K562 (cell line): Measurements from ENCODE around the gene CECR2. TPM values are rescaled to one million over a fixed set of nuclear protein-coding genes. Genes with fewer than 3 reads are reported as not detected.

Source experiments
- ATAC-seq: fragments of 200-7000 bp; cut with Tn5 transposase; 3 replicates; pipeline ENCODE4 v1.9.1; 2020; ENCODE audit warnings: moderate library complexity
- BruUV-seq: library from RNA; stranded (reverse); fragments of 400-500 nt; replicated peaks from 2 replicates; lab custom pipeline; 2021; lab: Mats Ljungman, UMichigan
- CTCF ChIA-PET: fragments of 300-600 bp; formaldehyde crosslinking; extraction: SDS; loops from one replicate; lab custom pipeline; 2021; ENCODE audit warnings: low intra/inter-chr PET ratio; lab: Yijun Ruan, JAX
- POLR2A ChIA-PET: fragments of 300-600, 350-650 bp; sonication (Branson Sonifier 250); formaldehyde crosslinking; extraction: SDS; loops from one replicate; lab custom pipeline; 2021; ENCODE audit warnings: antibody characterized with exemption, inconsistent platforms; lab: Yijun Ruan, JAX
- DNase-seq, 4 experiments: peaks; one replicate each; pipeline versions ENCODE4 v3.0.0 to v3.0.0-alpha.2; 2011 to 2018; ENCODE audit warnings: low spot score in 3 of 4, mixed read lengths in 3 of 4; ENCODE audit errors: extremely low read depth in 1 of 4
- FAIRE-seq: peaks from 2 replicates; lab custom pipeline; 2011; peaks lifted over from hg19 to GRCh38; lab: Jason Lieb, UNC
- H2AFZ ChIP-seq: 2 replicates; pipeline ENCODE4 v1.6.0; 2011; ENCODE audit warnings: low read depth, low read length, control low read depth, inconsistent platforms
- H3K27ac ChIP-seq: fragments of 200-600 bp; 3 replicates; pipeline ENCODE4 v1.8.0; 2011; ENCODE audit warnings: low read depth, mild to moderate bottlenecking, control low read depth, inconsistent platforms, low read length, moderate library complexity, mixed read lengths; ENCODE audit errors: extremely low read depth
- H3K27me3 ChIP-seq, 2 experiments: fragments of 300-600 bp in 1 of 2; 2 replicates in 1 of 2; 3 replicates in 1 of 2; pipeline versions ENCODE4 v1.6.0 to v1.8.0; 2011; ENCODE audit warnings: inconsistent platforms in 2 of 2, low read length in 2 of 2, mild to moderate bottlenecking in 1 of 2, mixed read lengths in 1 of 2, moderate library complexity in 1 of 2; ENCODE audit not compliant: control insufficient read depth in 2 of 2, insufficient read depth in 2 of 2
- H3K36me3 ChIP-seq: fragments of 300-600 bp; 3 replicates; pipeline ENCODE4 v1.8.0; 2011; ENCODE audit warnings: mild to moderate bottlenecking, low read length, inconsistent platforms; ENCODE audit not compliant: control insufficient read depth, insufficient read depth
- H3K4me1 ChIP-seq, 2 experiments: fragments of 200-600 bp in 1 of 2; replicated peaks in 1 of 2; 2 replicates in 1 of 2; 3 replicates in 1 of 2; pipeline versions ENCODE4 v1.5.1 to v1.8.0; 2011; ENCODE audit warnings: inconsistent platforms in 2 of 2, low read length in 2 of 2, mild to moderate bottlenecking in 1 of 2, mixed read lengths in 1 of 2, moderate library complexity in 1 of 2; ENCODE audit not compliant: control insufficient read depth in 2 of 2, insufficient read depth in 2 of 2
- H3K4me2 ChIP-seq: 2 replicates; pipeline ENCODE4 v1.6.1; 2011; ENCODE audit warnings: low read length, control low read depth, inconsistent platforms, mixed read lengths; ENCODE audit not compliant: insufficient read depth
- H3K4me3 ChIP-seq: fragments of 200-600 bp; sonication (generic), shearing (Covaris generic); 2 replicates; pipeline ENCODE4 v1.5.1; 2016; ENCODE audit warnings: control low read depth, inconsistent platforms
- H3K79me2 ChIP-seq: fragments of 200-600 bp; 3 replicates; pipeline ENCODE4 v1.8.0; 2011; ENCODE audit warnings: low read length, inconsistent platforms; ENCODE audit not compliant: control insufficient read depth, insufficient read depth
- H3K9ac ChIP-seq, 2 experiments: 2 replicates each; pipeline versions ENCODE4 v1.6.0 to v1.6.1; 2011; ENCODE audit warnings: low read depth in 2 of 2, low read length in 2 of 2, control low read depth in 1 of 2, inconsistent platforms in 1 of 2, mild to moderate bottlenecking in 1 of 2, mixed read lengths in 1 of 2; ENCODE audit not compliant: insufficient read depth in 1 of 2
- H3K9me1 ChIP-seq: one replicate; pipeline ENCODE4 v1.6.0; 2011; ENCODE audit warnings: inconsistent platforms, mild to moderate bottlenecking, low read length, moderate library complexity; ENCODE audit not compliant: control insufficient read depth, insufficient read depth
- H3K9me3 ChIP-seq: replicated peaks from 2 replicates; pipeline ENCODE4 v1.5.1; 2011; ENCODE audit warnings: low read depth, low read length, inconsistent platforms; ENCODE audit not compliant: control insufficient read depth, insufficient read depth
- H4K20me1 ChIP-seq: replicated peaks from 2 replicates; pipeline ENCODE4 v1.6.1; 2011; ENCODE audit warnings: low read length, inconsistent platforms, mixed read lengths; ENCODE audit not compliant: control insufficient read depth, insufficient read depth
- ATF6 ChIP-seq: sonication (generic); formaldehyde crosslinking; IDR thresholded peaks from 2 replicates; pipeline ENCODE4 v1.4.0; 2020; ENCODE audit warnings: mild to moderate bottlenecking, missing genetic modification reagents
- BCLAF1 ChIP-seq, 2 experiments: fragments of 450-650 bp in 1 of 2; IDR thresholded peaks; 2 replicates each; pipeline ENCODE4 v1.6.1; 2011 to 2017; ENCODE audit warnings: low read depth in 2 of 2, antibody characterized with exemption in 1 of 2, borderline replicate concordance in 1 of 2, low read length in 1 of 2, mild to moderate bottlenecking in 1 of 2, mixed read lengths in 1 of 2; ENCODE audit not compliant: control insufficient read depth in 1 of 2
- GTF2F1 ChIP-seq: IDR thresholded peaks from 2 replicates; pipeline ENCODE4 v1.6.1; 2011; ENCODE audit warnings: low read depth, low read length, improper control_type of control experiment
- MCM5 ChIP-seq: fragments of 450-650 bp; IDR thresholded peaks from 2 replicates; pipeline ENCODE4 v1.6.1; 2016; ENCODE audit warnings: low read depth
- MCM7 ChIP-seq, 2 experiments: fragments of 450-650 bp; IDR thresholded peaks; 2 replicates each; pipeline ENCODE4 v1.6.1; 2016 to 2018
- MEF2A ChIP-seq: IDR thresholded peaks from 2 replicates; pipeline ENCODE4 v1.6.1; 2011; ENCODE audit warnings: low read depth, mild to moderate bottlenecking, low read length, moderate library complexity; ENCODE audit not compliant: control insufficient read depth
- PYGO2 ChIP-seq: fragments of 450-650 bp; IDR thresholded peaks from 2 replicates; pipeline ENCODE4 v1.6.1; 2016; ENCODE audit warnings: mild to moderate bottlenecking, missing genetic modification characterization, moderate library complexity, missing compliant biosample characterization
- RNF219 ChIP-seq: fragments of 250-450 bp; sonication (Bioruptor Pico); IDR thresholded peaks from 2 replicates; pipeline ENCODE4 v1.5.0; 2022; ENCODE audit warnings: mild to moderate bottlenecking
- SLC30A9 ChIP-seq: fragments of 250-450 bp; sonication (Bioruptor Pico); IDR thresholded peaks from 2 replicates; pipeline ENCODE4 v1.8.0; 2022; ENCODE audit warnings: mild to moderate bottlenecking, moderate library complexity
- SUPT5H ChIP-seq: fragments of 450-650 bp; IDR thresholded peaks from 2 replicates; pipeline ENCODE4 v1.6.1; 2016
- ZBED1 ChIP-seq: IDR thresholded peaks from 2 replicates; pipeline ENCODE4 v1.6.1; 2014
- ZNF280A ChIP-seq: fragments of 450-650 bp; IDR thresholded peaks from 2 replicates; pipeline ENCODE4 v1.6.1; 2018; ENCODE audit warnings: mild to moderate bottlenecking, low read depth; ENCODE audit not compliant: partially characterized antibody
- ZNF79 ChIP-seq: fragments of 250-450 bp; sonication (Bioruptor Pico); IDR thresholded peaks from 2 replicates; pipeline ENCODE4 v1.4.0; 2020; ENCODE audit warnings: low read depth, mild to moderate bottlenecking, moderate library complexity
- WGBS: fragments of 100-300 bp; shearing (Covaris generic); methylation state at CpG from one replicate; pipeline ENCODE4 v1.1.6; 2016; ENCODE audit warnings: low coverage, mixed read lengths; ENCODE audit not compliant: insufficient coverage; ENCODE audit errors: missing lambda C conversion rate; 5-methylcytosine and 5-hydroxymethylcytosine counted together
- in situ Hi-C: fragments of 300-500 bp; cut with MboI; formaldehyde crosslinking; loops from 4 replicates; pipeline ENCODE4 v1.15.0; 2018; ENCODE audit warnings: inconsistent platforms, mixed read lengths
- intact Hi-C: fragments of 100-400 bp; cut with micrococcal nuclease; formaldehyde crosslinking; loops from 2 replicates; pipeline ENCODE4 v1.14.2; 2022
- polyA plus RNA-seq, 8 experiments: library from polyadenylated mRNA; depleted of rRNA in 4 of 8; stranded (reverse) in 5 of 8; unstranded in 3 of 8; fragments of >200 nt; fragmentation: Nextera tagmentation in 2 of 8; fragmentation: Illumina TruSeq in 1 of 8; extraction: Ambion mirVana in 2 of 8; extraction: Trizol in 1 of 8; gene quantifications; 2 replicates each; pipeline versions ENCODE4 v1.2.1 to v1.2.3, GENCODE V29; 2011 to 2014; ENCODE audit warnings: inconsistent platforms in 1 of 8, missing spikeins in 1 of 8
- total RNA-seq, 7 experiments: library from RNA; depleted of rRNA in 6 of 7; stranded (reverse); fragments of >200 nt in 6 of 7; fragmentation: Illumina TruSeq in 2 of 7; extraction: Trizol in 2 of 7; gene quantifications; 2 replicates each; pipeline versions ENCODE4 v1.2.1 to v1.2.3, GENCODE V29; 2011 to 2021; ENCODE audit warnings: low replicate concordance in 1 of 7

CECR2 gene
- total and polyA plus RNA-seq, 9 of the 15 experiments (the other 6 are each of a cell fraction or from before 2014, with no cell fraction given): 0.01 to 1.00 (median 0.27) TPM

GRCh38 chr22:17460895-17461294 is 91.6 kb downstream of the CECR2 start:
- no peaks in the 10 kb centered on the region for H4K20me1 ChIP-seq
- TF ChIP-seq ZNF79 (CRISPR knock-in tag) (no peak), MCM7 (IDR thresholded peaks at IDR 0.05) (no peak), ATF6 (CRISPR knock-in tag) (no peak), ZNF280A (no peak), ZBED1 (no peak), BCLAF1 (IDR thresholded peaks at IDR 0.05; ENCODE audit: borderline replicate concordance in 1 of 2, control insufficient read depth in 1 of 2, low read depth in 2 of 2, low read length in 1 of 2) (no peak), RNF219 (CRISPR knock-in tag) (no peak), MEF2A (no peak), GTF2F1 (no peak), SLC30A9 (CRISPR knock-in tag) (no peak), MCM5 (no peak), SUPT5H (no peak), PYGO2 (tag) (no peak)
- H3K9ac ChIP-seq: no peak overlapping the region
- ChIA-PET CTCF (no interaction called here), POLR2A (no interaction called here)
- no peak overlapping the region for H3K4me3 ChIP-seq
- ATAC-seq (no peak), FAIRE-seq (no peak), DNase-seq (no peak)
- H3K36me3 ChIP-seq: no peaks in the 10 kb centered on the region
- H3K4me2 ChIP-seq: no peak overlapping the region
- in situ Hi-C loops (no loop called here), intact Hi-C loops (no loop called here)
- WGBS: 0% methylated on average over 6 of the region's 6 CpGs
- H2AFZ ChIP-seq: no peak overlapping the region
- no peaks in the 10 kb centered on the region for H3K79me2 ChIP-seq
- no peaks in the 10 kb centered on the region for H3K9me3 ChIP-seq
- H3K9me1 ChIP-seq: no peaks in the 10 kb centered on the region
- BruUV-seq: no TSS peak
- H3K4me1 ChIP-seq: no peaks in the 10 kb centered on the region
- peaks cover 9 to 16% of the 10 kb centered on the region in 2 experiments; a peak in 3 of 5 replicates for H3K27me3 ChIP-seq
- no peak overlapping the region for H3K27ac ChIP-seq
